SH-SY5Y (cell line): ENCODE measurements around the gene KLHL35.

Source experiments
- GATA2 ChIP-seq: IDR thresholded peaks from 2 replicates; pipeline ENCODE4 v1.6.1; 2011; ENCODE audit warnings: mild to moderate bottlenecking, low read depth, low read length
- GATA3 ChIP-seq: IDR thresholded peaks from 2 replicates; pipeline ENCODE4 v1.6.1; 2011; ENCODE audit warnings: low read depth, mild to moderate bottlenecking, low read length, moderate library complexity

DNA sequence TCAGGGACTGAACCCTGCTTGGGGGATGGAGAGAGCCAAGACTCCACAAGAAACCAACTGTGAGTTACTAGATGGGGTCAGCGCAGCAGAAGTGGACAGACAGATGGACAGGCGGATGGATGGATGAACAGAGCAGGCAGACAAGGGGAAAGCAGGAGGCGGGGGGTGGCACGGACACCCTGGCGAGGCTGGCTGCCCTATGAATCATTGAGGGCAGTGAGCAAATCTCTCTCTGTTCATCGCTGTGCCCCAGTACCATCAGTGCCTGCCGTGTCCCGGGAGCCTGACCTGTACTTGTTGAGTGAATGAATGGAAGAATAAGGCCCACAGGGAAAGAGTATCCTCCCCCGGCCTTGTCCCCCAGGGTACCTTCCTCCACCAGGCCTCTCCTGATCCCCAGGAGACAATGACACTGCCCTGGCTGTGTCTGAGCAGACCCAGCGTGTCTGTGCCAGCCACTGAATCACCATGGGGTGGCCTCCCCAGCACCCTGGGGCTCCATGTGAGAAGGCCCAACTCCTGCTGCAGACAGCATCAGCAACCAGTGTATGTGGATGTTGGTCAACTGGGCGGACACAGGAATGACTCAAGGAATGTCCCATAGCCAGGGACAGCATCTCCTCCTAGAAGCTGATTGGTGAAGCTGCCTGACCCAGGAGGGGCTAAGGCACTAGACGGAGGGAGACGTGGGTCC lies 5.1 kb upstream of the KLHL35 start:
- TF ChIP-seq GATA2 (no peak), GATA3 (no peak)
